ENCODE measurements around the gene OSBPL10.

DNA sequence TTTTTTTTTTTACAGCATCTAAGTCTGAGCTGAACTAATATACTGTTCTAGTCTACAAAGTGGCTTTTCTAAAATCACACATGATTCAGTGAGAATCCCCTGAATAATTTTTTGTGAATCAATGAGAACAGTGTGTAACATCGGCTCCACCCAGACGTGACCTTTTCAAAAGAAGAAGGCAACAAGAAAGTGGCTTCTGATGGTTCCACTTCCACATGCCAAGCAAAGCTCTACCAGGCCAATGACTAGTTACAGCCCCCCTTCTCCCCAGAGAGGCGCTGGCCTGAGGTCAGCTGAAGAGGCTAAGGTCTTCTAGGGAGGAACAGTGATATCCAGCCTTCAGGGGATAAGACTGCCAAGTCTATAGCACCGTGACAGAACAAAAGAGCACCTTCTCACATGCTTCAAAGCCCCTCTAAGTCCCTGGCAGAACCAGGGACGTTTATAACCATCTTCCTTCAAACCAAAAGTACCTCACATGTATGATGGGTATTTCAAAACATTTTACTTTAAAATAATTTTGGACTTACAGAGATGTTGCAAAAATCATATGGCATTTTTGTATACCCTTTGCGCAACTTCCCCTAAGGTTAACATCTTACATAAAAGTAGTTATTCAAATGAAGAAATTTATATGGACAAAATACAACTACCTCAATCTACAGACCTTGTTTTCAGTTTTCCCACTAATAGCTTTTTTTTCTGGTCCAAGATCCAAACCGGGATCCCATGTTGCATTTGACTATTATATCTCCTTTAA lies 177.9 kb downstream of the OSBPL10 start:
- TF ChIP-seq POLR2AphosphoS5 (IDR thresholded peaks at IDR 0.05) (no peak), POLR2A (IDR thresholded peaks at IDR 0.05) (no peak), CTCF (IDR thresholded peaks at IDR 0.05) (no peak), EP300 (IDR thresholded peaks at IDR 0.05) (no peak)
